Fibroblast of skin of abdomen (primary cell): ENCODE measurements around the gene MED7. TPM values are rescaled to one million over a fixed set of nuclear protein-coding genes. Genes with fewer than 3 reads are reported as not detected.
"Not testable (repeated sequence)": the region's sequence is repeated elsewhere in the genome, so short reads cannot be mapped to it uniquely, and the experiment has no call there.

ENCODE experiments used
- DNase-seq: peaks from one replicate; pipeline ENCODE4 v3.0.0-alpha.2; 2013
- polyA plus RNA-seq, 2 experiments: library from polyadenylated mRNA; unstranded; fragments of 120-200 nt; gene quantifications; one replicate each; pipeline ENCODE4 v1.2.1, GENCODE V29; 2013; ENCODE audit not compliant: insufficient read length in 2 of 2

MED7 gene, protein sequence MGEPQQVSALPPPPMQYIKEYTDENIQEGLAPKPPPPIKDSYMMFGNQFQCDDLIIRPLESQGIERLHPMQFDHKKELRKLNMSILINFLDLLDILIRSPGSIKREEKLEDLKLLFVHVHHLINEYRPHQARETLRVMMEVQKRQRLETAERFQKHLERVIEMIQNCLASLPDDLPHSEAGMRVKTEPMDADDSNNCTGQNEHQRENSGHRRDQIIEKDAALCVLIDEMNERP
- 10.6 TPM for polyA plus RNA-seq (2013, experiment 1 of 2; ENCODE audit: insufficient read length)
- polyA plus RNA-seq (2013, experiment 2 of 2; ENCODE audit: insufficient read length): 10.5 TPM

DNA sequence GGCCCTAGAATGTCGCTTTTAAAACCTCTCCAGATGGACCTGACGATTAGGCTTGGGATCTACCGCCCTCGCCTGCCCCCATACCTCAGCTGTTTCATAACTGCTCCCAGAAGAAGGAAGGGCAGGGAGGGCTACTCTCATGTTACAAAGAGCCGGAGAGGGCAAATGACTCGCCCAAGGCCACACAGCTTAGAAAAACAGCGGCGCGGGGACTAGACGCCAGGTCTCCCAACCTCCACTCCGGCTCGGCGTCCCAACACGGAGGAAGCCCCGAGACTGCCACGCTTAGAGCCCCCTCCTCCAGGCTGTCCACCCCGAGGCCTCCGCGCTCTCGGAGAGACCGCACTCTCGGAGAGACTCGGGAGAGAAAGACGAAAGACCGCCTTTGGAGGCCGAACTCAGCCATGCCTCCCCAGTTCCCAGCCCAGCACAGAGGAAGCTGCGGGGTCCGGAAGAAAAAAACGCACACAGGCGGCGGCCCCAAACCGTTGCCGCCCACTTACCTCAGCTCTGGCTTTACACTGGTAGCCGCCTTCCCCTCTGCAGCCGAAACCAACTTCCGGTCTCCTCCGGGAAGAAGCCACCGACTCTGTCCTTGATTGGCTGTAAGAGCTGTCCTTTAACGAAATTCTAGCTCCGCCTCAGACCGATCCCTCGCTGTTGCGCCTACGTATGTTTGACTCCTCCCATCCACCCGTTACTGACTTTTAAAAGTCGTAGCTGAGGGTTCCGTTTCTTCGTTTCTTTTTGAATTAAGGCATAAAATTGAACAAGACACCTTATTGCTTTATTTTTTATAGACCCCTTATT is at the start of gene MED7:
TSS of gene MED7 (minus strand) at position 549 of the 810 bp plus-strand sequence. CDS start 3,434 bp downstream, outside the sequence.
- peak; percentile 100 for DNase-seq

DNA sequence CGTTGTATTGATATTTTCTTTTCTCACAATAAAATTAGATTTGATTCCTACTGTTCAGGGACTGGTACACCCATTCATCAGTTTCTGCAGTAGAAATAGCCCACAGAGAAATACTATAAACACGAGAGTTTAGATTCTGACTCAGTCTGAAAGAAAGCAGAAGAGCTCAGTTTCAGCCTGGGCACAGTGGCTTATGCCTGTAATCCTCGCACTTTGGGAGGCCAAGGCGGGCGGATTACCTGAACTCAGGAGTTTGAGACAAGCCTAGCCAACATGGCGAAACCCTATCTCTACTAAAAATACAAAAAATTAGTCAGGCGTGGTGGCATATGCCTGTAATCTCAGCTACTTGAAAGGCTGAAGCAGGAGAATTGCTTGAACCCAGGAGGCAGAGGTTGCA is 46.6 kb upstream of the MED7 start:
- no peak for DNase-seq

DNA sequence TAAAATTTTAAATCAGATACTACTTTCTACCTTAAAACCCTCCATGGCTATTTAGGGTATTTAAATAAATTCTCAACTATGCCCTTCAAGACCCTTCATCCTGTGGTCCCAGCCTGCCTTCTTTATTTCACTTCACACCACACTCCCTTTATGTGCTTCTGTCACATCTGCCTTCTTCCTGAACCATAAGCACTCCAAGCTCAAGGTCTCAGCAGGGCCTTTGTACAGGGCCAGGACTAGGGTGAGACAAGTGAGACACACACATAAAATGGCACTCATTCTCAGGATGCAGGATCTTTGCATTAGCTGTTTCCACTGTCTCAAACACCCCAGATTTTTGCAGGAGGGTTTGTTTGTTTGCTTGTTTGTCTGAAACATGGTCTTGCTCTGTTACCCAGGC is 45.6 kb upstream of the MED7 start:
- no peak for DNase-seq

DNA sequence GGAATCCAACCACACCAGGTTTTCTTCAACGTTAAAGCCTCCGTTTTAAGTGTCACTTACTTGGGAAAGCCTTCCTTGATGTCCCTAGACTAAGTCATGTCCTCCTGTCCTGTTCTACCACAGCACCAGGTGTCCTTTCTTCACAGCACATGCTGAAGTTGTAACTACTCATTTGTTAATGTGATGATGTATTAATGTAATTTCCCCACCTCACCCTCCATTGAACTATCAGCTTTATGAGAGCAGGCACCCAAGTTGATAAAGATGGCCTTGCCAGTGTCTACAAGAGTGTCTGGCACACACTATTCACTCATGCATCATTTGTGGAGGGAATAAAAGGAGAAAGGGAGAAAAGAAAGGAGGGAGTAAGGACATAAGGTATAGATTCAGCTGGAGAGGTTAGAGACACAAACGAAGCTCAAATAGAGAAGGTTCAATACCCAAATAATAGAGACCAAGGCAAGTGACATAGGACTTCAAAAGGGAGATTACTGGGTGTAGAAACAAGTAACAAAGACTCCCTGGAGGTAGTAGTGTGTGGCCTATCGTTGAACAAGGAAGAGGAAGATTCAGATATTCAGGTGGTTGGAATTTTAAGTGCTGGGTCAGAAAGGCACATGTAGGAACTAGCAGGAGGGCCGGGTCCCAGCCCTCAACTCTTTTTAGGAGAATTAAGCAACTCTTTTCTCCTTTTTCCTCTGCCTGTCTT is 44.5 kb upstream of the MED7 start:
- DNase-seq: no peak

DNA sequence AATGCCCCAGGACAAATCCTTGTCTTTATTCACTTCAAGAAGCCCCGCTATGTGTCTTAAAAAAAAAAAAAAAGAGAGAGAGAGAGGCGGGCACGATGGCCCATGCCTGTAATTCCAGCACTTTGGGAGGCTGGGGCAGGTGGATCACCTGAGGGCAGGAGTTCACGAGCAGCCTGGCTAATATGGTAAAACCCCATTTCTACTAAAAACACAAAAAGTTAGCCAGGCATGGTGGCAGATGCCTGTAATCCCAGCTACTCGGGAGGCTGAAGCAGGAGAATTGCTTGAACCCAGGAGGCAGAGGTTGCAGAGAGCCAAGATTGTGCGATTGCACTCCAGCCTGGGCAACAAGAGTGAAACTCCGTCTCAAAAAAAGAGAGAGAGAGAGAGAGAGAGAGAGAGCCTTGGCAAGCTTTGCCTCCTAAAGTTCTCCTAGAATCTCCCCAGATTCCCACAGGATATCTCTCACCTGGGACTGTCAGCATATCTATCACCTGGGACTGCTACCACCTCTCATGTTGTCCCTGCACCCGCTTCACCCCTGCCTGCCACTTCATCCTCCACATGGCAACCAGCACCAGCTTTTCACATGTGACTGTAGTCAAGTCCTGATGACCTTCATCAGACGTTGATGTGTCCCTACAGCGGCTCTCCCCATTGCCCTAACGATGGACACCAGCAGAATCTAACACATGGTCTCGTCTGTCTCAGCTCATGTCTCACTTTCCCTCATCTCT is 43.8 kb upstream of the MED7 start:
- no peak for DNase-seq

DNA sequence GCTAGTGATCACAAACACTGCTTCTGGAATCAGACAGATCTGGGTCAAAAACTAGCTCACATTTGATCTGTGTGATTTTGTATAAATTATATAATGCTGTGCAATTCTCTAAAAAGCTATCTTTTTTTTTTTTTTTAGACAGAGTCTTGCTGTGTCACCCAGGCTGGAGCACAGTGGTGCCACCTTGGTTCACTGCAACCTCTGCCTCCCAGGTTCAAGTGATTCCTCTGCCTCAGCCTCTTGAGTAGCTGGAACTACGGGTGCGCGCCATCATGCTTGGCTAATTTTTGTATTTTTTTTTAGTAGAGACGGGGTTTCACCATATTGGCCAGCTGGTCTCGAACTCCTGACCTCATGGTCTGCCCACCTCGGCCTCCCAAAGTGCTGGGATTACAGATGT is 42.5 kb upstream of the MED7 start:
- DNase-seq: not testable (repeated sequence)

DNA sequence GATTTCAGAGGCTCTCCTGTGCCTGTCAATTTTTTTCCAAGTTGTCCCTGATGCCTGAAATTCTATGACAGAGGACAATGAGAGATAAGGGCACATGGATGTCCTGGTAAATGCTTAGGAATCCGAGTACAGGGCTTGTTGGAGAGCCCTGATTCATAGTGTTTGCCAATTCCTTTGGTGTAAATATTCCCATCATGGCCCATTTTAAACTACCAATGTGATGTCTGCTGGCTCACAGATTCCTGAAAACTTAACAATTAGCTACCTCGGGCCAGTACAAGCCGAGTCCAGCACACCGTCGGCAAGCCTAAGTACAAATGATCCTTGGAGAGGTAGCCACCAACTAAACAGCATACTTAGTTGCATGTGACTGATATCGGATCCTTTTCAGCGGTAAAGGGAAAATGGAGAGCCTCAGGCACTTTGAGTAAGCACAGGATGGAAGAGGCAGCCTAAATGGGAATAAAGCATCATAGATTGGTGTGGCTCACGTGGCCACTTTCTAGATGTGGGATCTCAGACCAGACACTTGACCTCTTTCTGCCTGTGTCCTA is 41.5 kb upstream of the MED7 start:
- DNase-seq: no peak

DNA sequence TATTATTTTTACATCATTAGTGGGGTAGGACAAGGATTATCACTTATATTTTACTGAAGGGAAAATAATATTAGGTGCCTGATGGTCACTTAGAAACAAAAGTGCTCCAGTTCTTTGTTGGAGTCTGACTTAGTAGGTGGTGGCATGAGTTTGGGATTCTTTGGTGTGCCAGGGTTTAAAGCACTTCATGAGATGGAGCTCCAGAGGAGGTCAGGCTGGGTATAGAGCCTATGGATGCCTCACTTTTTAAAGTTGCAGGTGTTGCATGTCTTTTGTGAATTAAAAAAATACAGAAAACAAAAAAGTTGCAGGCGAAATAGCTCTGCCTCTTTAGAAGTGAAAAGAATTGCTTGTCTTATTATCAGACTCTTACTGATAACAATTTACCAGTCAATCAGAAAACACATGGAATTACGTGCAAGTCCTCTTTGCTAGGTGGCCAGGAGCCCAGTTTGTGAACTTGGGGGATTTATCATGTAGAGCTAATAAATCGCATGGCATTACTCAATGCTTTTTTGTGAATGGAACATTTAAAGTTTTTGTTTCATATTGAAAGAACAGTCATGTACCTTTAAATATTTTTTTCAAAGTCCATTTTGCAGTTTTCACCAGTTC is 39.6 kb upstream of the MED7 start:
- DNase-seq: no peak

DNA sequence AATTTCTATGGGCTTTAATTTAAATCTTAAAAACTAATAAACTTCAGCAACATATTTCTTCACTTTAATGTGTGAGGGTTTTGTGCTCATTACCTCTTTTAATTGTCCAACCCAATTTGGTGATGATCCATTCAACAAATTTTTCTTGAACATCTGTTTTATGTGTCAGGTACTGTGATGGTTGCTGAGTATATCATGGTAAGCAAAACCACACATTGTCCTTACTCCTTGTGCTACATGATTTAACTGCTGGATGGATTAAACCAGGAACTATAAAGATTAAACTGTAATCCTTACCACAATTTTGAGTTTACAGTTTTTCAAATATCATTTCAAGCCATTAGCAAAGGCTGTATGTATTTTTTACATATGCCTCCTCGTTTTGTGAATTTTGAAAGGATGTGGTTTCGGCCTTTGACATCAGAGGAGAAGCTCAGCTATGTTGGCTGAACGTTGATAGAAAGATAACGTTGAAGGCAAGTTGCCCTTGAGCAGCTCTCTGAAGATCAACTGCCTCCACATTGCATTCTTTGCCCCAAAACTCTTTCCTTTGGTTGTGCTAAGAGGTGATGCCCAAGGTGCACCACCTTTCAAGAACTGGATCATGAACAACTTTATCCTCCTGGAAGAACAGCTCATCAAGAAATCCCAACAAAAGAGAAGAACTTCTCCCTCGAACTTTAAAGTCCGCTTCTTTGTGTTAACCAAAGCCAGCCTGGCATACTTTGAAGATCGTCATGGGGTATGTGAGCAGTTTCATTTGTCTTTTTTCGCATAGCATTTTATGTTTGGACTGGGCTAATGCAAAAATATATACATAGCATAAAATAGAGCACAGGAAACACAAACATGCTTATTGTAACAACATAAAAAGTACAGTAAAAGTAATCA is 38.0 kb upstream of the MED7 start, which contains the start of gene ITK:
TSS of gene ITK (plus strand) at position 467 of the 891 bp plus-strand sequence. CDS start at position 605, 138 bp downstream.
- DNase-seq: no peak

DNA sequence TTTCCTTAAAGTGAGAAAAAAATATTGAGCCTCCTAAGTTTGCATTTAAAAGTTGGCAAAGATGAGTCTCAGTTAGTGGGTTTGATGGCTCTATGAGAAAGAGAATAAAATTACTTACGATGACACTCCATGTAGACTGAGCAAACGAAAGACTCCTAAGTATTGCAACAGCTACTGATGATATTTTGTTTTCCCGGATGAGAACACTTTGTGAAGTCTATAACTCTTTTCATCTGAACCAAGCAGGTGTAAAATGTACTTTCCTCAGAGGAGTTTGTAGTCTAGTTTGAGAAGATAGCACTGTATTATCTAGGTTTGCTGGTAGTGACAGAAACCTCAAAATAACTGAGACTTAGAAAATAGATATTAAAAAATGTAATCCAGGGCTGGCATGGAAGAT is 36.3 kb upstream of the MED7 start:
- DNase-seq: no peak

DNA sequence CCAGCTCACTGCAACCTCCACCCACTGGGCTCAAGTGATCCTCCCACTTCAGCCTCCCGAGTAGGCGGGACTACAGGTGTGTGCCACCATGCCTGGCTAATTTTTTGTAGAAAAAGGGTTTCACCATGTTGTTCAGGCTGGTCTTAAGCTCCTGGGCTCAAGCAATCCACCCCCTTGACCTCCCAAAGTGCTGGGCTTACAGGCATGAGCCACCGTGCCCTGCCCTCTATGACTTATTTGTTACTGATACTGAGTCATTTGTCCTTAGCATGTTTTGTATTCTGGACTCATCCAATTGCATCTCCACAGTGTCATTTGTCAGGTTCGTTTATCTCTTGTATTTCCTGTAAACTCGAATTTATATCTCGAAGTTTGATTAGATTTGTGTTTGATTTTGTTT is 35.3 kb upstream of the MED7 start:
- DNase-seq: no peak

DNA sequence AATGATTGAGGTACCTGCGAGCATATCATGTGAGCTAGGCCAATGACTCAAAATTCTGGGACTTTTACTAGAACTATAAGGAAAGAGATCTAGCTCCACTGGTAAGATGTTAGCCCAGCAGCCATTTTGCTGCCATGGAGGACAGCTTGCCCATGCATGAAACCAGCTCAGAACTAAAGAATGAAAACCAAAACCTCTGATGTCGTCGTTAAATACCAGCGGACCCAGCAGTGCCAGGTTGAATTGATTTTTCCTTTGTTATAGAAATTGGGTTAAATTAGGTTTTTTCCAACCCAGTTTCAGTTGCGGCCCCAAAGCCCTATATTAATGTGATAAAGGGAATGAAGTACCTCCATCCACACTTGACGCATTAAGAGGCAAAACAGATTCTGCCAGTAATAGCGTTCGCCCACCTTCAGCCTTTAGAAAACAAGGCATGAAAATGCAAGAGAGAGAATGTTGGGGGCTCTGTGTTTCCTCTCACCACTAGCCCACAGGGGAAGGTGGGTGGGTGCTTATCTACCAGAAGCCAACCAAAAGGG is 32.5 kb upstream of the MED7 start:
- DNase-seq: no peak

DNA sequence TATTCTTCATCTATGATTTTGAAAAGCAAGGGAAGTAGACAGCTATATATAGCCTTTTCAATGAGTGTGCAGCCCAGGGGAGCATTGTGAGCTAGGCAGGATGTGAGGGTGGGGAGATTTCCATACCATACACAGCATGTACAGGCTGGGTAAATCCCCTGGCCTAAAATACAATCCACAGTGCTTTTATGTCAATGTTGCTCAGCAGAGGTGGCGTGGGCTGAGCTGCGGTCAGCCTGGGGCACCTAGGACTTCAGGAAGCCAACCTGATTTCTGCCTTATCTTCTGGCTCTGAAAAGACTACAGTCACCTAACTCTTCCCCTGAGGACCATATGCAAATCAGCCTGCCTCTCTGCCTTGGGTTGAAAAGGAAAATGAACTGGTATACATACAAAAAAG is 29.7 kb upstream of the MED7 start:
- no peak for DNase-seq

DNA sequence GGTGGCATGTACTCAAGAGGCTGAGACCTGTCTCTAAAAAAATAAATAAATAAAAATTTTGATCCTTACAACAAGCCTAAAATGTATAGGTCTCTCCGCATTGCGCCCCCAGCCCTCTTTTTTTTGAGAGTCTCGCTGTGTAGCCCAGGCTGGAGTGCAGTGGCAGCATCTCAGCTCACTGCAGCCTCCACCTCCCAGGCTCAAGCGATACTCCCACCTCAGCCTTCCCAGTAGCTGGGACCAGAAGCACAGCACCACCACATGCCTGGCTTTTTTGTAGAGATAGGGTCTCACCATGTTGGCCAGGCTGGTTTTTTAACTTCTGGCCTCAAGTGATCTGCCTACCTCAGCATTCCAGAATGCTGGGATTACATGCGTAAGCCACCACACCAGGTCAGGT is 25.6 kb upstream of the MED7 start:
- no peak for DNase-seq

DNA sequence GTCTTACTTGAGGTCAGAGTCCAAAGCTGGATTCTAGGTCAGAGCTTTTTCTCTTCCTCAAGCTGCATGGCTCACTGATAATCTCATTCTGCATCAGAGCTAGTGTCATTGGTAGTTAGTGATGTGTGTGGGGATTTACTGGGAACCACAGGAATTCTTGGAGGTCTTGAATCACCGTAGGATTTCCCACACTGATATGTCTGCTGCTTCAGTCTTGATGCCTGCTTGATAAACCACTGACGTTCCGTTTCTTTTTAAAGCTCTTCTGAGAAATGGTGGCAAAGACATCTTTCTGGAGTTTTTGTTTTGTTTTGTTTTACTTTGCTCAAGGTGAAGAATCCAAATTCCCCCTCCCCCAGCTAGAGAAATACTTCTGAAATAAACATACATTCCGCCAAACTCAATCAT is 24.6 kb upstream of the MED7 start:
- DNase-seq: peak; percentile 90

DNA sequence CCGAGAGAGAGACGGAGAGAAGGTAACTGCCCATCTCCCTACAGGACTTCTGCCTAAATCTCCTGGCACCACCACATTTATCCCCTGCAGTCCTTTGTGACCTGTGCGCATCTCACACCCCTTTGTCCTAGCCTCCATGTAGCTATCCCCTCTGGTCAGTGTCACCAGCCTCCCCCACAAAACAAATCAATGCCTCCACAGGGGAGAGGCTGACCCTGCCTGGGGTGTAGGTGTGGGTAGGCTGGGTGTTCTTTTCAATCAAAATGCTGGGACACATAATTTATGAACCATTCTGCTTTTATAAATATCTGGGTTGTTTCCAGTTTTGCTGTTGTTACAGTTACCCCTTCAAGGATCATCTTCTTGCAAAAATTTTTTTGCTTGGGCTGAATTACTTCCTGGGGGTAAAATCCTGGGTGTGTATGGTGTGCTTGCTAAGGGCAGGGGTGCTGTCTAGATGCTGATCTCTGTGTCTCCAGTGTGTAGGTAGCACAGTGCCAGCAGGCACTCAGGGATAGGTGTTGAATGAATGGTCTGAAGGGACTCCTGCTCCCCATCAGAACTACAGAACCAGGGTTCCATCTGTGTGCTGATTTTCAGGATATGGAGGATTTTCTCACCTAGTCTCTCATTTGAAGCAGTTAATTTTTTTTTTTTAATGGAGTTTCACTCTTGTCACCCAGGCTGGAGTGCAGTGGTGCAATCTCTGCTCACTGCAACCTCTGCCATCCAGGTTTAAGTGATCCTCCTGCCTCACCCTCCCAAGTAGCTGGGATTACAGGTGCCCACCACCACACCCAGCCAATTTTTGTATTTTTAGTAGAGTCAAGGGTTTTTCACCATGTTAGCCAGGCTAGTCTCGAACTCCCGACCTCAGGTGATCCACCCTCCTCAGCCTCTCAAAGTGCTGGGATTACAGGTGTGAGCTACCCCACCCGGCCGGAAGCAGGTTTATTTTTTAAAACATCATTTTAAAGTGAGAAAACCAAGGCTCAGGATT is 23.8 kb upstream of the MED7 start, which contains the start of gene GARIN3:
TSS of gene GARIN3 (minus strand) at position 51 of the 1,000 bp plus-strand sequence. CDS start 96 bp downstream, outside the sequence.
- no peak for DNase-seq

DNA sequence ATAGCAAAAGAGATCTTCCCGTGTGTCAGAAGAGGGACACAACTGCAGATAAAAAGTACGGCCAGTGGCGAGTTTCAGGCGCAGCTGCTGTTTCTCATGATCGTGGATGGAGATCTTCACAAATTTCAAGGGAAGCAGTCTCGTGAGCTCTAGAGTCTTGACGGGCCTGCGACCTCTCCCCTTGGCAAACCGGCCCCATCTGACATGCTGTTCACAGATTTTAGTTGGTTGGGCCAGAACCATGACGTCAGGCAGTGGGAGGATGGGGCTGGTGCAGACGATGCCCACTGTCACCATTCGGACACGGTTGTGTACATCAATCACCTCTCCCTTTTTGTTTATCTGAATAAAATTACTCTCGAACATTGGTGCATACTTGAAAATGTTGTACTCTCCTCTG is 23.0 kb upstream of the MED7 start:
- no peak for DNase-seq

DNA sequence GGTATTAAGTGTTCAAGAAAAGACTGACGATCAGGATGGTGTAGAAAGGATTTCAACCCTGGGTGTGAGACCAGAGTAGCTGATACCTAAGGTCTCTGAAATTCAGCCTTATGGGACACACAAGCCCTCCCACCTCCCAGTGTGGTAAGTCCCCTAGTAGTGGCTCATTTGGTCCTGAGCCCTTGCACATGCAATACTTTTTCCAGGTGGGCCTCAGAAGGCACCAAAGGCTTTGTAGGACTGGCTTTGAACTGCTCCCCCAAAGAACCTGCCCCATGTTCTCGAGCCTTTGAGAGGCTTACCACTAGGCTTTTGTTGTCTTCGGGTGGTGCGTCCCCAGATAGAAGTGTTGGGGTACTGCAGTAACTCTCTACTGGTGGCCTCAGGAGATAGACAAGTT is 22.6 kb upstream of the MED7 start:
- DNase-seq: no peak

DNA sequence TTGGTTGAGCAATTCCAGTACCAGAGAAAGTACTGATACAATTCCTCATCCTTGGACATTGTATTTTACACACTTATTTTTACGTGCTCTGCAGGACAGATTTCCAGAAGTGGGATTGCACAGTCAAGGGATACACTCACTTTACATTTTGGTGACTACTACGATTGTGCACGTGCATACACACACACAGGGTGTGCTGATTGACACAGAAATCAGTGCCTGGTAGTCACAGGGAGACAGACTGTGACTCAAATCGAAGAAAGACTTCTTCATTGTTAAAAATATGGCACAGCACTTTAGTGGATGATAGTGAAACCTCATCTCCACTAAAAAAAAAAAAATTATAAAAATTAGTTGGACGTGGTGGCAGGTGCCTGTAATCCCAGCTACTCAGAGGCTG is 21.9 kb upstream of the MED7 start:
- no peak for DNase-seq
